Mammary epithelial cell (primary cell): ENCODE measurements around the gene METTL25B.

Experiments
- EZH2 ChIP-seq: IDR thresholded peaks from 2 replicates; pipeline ENCODE4 v1.6.1; 2012; ENCODE audit warnings: low read length, inconsistent platforms, borderline replicate concordance
- TF ChIP-seq, protein P1 (sequence below), 2 donors: IDR thresholded peaks in 1 of 2; conservative IDR thresholded peaks in 1 of 2; 2 replicates each; pipeline ENCODE4 v1.5.1; 2011 to 2012; ENCODE audit warnings: inconsistent platforms in 2 of 2, low read length in 2 of 2, mild to moderate bottlenecking in 2 of 2, control low read depth in 1 of 2, low read depth in 1 of 2; ENCODE audit not compliant: insufficient read depth in 1 of 2; ENCODE audit errors: extremely low read depth in 1 of 2

DNA sequence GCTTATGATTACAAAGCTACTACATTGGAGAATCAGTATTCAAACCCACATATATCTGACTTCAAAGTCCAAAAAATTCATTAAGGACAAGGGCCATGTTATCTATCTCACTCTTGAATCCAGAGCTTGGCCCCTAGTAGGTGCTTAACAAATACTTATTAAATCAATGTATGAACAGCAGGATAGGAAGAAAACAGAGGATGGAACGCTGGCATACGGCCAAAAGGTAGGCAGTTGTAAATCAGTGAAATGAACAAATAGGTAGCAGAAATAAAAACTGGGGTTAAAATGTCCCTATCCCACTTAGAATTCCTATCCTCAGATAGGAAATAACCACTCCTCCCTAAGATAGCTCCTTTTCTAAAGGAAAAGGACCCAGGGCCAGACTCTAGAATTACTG is 10.6 kb downstream of the METTL25B start:
- TF ChIP-seq, protein P1, sequence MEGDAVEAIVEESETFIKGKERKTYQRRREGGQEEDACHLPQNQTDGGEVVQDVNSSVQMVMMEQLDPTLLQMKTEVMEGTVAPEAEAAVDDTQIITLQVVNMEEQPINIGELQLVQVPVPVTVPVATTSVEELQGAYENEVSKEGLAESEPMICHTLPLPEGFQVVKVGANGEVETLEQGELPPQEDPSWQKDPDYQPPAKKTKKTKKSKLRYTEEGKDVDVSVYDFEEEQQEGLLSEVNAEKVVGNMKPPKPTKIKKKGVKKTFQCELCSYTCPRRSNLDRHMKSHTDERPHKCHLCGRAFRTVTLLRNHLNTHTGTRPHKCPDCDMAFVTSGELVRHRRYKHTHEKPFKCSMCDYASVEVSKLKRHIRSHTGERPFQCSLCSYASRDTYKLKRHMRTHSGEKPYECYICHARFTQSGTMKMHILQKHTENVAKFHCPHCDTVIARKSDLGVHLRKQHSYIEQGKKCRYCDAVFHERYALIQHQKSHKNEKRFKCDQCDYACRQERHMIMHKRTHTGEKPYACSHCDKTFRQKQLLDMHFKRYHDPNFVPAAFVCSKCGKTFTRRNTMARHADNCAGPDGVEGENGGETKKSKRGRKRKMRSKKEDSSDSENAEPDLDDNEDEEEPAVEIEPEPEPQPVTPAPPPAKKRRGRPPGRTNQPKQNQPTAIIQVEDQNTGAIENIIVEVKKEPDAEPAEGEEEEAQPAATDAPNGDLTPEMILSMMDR (conservative IDR thresholded peaks at IDR 0.05 in 1 of 2, IDR thresholded peaks at IDR 0.05 in 1 of 2; ENCODE audit: extremely low read depth in 1 of 2, insufficient read depth in 1 of 2, low read depth in 1 of 2, low read length in 2 of 2), result no peak
- no peak for TF ChIP-seq EZH2
